NB4 (cell line): ENCODE data around the gene SLC25A21.

ENCODE experiments used
- DNase-seq: peaks from one replicate; pipeline ENCODE4 v3.0.0; 2010; ENCODE audit warnings: low read depth
- H3K4me3 ChIP-seq: one replicate; pipeline ENCODE4 v1.5.1; 2011; ENCODE audit warnings: mild to moderate bottlenecking, low read depth, low read length, moderate library complexity
- MYC ChIP-seq: IDR thresholded peaks from 2 replicates; pipeline ENCODE4 v1.6.1; 2011; ENCODE audit warnings: low read depth, low read length
- POLR2A ChIP-seq: IDR thresholded peaks from 2 replicates; pipeline ENCODE4 v1.6.1; 2011; ENCODE audit warnings: mild to moderate bottlenecking; ENCODE audit not compliant: insufficient read length; ENCODE audit errors: extremely low read depth
- TF ChIP-seq, protein P1 (sequence below): IDR thresholded peaks from 2 replicates; pipeline ENCODE4 v1.6.1; 2011; ENCODE audit warnings: low read depth, low read length
- TF ChIP-seq, protein P2 (sequence below): IDR thresholded peaks from one replicate; pipeline ENCODE4 v1.5.1; 2012; ENCODE audit warnings: low read depth, low read length

Gene SLC25A21

DNA sequence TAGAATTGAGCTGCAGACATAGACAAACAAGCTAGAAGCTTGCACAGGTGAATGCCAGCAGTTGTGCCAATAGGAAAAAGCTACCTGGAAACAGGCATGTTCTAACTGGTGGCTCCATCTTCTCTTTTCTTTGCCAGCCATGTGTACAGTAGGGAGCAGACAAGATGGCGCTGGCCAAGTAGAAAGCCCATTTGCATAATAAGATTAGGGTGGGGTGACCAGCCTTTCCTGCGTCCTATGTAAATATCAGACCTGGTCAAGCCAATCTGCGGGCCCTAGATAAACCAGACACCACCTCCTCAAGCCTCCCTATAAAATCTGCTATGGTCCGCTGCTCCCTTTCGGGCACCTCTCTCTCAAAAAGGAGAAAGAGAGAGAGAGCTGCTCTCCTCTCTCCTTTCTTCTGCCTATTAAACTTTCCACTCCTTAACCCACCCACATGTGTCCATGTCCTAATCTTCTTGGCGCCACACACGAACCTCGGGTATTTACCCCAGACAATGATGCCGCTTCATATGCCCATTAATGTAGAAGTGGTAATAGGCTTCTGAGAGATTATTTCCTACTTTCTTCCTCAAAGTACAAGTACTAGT lies 201.0 kb downstream of the SLC25A21 start:
- H3K4me3 ChIP-seq: no peak overlapping the region
- DNase-seq: no peak
- TF ChIP-seq MYC: no peak
- TF ChIP-seq, protein P1, sequence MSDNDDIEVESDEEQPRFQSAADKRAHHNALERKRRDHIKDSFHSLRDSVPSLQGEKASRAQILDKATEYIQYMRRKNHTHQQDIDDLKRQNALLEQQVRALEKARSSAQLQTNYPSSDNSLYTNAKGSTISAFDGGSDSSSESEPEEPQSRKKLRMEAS: no peak

DNA sequence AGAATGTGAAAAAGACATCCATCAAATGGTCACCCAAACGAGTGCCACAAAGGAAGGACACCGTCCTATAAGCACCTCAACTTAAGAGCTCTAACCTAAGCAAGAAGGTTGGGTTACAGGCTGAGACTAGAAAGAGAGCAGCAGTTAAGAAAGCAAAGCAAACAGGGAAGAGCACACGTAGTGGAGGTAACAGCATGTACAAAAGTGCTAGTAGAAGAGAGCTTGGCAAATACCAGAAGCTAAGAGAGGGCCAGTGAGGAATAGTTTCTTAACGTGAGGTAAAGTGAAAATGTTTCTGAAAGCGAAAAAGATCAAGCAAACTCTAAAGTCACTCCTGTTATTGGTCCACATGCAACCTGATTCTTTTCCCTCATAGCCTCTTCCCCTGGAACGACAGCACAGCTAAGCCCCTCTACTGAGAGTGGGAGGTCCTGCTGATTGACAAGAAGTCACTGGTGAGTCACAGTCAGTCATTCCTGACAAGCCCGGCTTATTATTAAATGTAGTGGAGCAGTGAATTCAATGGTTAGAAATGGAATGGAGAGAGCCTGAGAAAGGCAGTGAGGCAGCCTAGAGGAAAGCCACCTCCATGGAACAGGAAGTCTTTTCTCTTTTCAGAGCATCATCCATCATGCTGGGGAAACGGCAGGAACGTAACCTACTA lies 204.4 kb downstream of the SLC25A21 start:
- H3K4me3 ChIP-seq: no peak overlapping the region
- TF ChIP-seq, protein P2, sequence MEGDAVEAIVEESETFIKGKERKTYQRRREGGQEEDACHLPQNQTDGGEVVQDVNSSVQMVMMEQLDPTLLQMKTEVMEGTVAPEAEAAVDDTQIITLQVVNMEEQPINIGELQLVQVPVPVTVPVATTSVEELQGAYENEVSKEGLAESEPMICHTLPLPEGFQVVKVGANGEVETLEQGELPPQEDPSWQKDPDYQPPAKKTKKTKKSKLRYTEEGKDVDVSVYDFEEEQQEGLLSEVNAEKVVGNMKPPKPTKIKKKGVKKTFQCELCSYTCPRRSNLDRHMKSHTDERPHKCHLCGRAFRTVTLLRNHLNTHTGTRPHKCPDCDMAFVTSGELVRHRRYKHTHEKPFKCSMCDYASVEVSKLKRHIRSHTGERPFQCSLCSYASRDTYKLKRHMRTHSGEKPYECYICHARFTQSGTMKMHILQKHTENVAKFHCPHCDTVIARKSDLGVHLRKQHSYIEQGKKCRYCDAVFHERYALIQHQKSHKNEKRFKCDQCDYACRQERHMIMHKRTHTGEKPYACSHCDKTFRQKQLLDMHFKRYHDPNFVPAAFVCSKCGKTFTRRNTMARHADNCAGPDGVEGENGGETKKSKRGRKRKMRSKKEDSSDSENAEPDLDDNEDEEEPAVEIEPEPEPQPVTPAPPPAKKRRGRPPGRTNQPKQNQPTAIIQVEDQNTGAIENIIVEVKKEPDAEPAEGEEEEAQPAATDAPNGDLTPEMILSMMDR: no peak
- TF ChIP-seq, protein P1: no peak
- TF ChIP-seq POLR2A (no peak), MYC (no peak)
- no peak for DNase-seq

DNA sequence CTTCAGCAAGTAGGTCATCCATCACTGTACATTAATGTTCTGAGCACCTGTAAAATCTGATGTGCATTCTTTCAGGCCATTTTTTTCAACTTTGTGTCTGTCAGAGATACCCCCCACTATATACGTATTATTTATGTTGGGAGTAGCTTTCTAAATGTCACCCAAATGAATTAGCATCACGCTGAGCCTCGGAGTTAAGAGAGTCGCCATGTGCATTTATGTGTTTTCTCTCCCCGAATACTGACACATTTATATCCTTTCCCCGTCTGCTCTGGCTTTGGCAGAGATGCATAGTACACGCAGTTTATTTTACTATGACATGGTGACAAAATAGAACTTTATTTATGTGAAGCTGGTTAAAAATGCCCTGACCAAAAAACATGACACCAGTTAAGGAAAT lies 216.4 kb downstream of the SLC25A21 start:
- TF ChIP-seq, protein P2: no peak
- no peak for TF ChIP-seq MYC
- no peak for TF ChIP-seq POLR2A
- TF ChIP-seq, protein P1: no peak
- H3K4me3 ChIP-seq: no peak overlapping the region
- DNase-seq: no peak

DNA sequence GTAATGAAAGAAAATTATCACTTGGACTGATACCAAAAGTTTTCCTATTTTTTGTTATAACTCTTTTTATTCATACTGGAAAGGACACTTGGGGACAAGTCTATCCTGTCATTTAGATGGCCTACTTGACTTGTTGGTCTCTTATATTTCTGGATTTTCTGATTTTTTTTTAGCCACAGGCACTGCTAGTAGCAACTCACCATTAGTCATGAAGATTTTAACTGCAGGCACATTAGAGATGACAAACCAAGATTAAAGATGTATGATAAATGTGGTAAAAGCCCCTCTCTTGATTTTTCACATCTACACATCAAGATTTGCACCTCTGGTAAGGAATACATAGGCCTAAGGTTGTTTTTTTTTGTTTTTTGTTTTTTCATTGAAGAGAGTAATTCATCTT lies 217.0 kb downstream of the SLC25A21 start:
- TF ChIP-seq, protein P2: no peak
- TF ChIP-seq POLR2A: no peak
- DNase-seq: no peak
- H3K4me3 ChIP-seq: no peak overlapping the region

DNA sequence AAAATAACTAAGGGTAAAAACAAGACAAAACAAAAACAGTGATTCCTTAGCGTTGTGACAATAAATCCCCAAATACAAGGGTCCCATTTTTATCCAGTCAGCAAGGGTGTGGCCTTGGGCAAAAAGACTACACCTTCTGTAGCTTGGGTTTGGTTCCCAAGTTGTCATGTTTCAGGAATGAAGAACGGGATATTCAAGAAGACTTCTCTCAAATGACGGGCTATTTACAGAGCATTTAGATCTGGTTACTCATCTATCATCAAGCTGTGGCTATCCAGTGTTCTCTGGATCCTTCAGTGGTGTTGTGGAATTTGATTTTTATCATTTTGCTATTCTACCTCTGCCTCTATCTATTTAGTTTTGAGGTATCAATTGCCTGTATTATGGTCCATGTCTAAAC lies 219.7 kb downstream of the SLC25A21 start:
- no peak overlapping the region for H3K4me3 ChIP-seq
- no peak for DNase-seq
- TF ChIP-seq MYC (no peak), POLR2A (no peak)
- TF ChIP-seq, protein P1: no peak
- TF ChIP-seq, protein P2: no peak

DNA sequence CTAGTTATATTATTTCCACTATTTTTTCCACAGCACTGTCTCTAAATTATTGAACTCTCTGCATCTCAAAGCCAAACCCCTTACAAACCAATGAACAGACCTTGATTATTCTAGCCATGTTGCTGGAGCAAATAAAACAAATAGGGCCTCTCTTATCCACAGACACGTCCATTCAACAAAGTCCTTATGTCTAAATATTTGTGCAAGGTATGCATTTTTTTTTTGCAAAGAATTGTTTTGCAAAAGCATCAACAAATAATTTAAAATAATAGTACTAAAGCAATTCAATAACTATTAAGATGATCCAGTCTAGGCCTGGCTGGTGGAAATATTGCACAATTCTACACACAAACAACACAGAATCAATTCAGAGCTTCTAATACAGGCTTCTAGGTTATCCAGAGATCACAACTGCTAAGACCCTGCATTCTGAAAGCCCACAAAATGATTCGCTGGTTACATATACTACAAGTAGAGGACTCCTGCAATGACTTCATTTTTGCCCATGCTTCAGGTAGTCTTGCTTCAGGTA lies 221.0 kb downstream of the SLC25A21 start:
- DNase-seq: no peak
- H3K4me3 ChIP-seq: no peak overlapping the region
- TF ChIP-seq, protein P2: no peak
- no peak for TF ChIP-seq POLR2A
- no peak for TF ChIP-seq MYC
- TF ChIP-seq, protein P1: no peak
